ENCODE measurements around the gene ENTPD7.
"Not testable (repeated sequence)": the region's sequence is repeated elsewhere in the genome, so short reads cannot be mapped to it uniquely, and the experiment has no call there.

Gene ENTPD7

GRCh38 chr10:99695761-99696160 is 36.5 kb downstream of the ENTPD7 start:
- DNase-seq: no peak

- DNase-seq: no peak
These were observed 39.3 kb downstream of the ENTPD7 start for GRCh38 chr10:99698504-99699080.

- DNase-seq: no peak
These were observed 41.3 kb downstream of the ENTPD7 start for GRCh38 chr10:99700649-99701048.

- DNase-seq: no peak
These were observed 49.2 kb downstream of the ENTPD7 start for GRCh38 chr10:99708428-99709012.

GRCh38 chr10:99709480-99710229 is 50.3 kb downstream of the ENTPD7 start:
- DNase-seq: no peak

GRCh38 chr10:99711129-99711719 is 51.9 kb downstream of the ENTPD7 start:
- DNase-seq: peak; percentile 40

GRCh38 chr10:99714446-99714845 is 55.1 kb downstream of the ENTPD7 start:
- no peak for DNase-seq

GRCh38 chr10:99720387-99720786 is 61.1 kb downstream of the ENTPD7 start:
- no peak for DNase-seq

- no peak for DNase-seq
These were observed 70.7 kb downstream of the ENTPD7 start for GRCh38 chr10:99730026-99730425.

- peak; percentile 4 for DNase-seq
These were observed 72.2 kb downstream of the ENTPD7 start for GRCh38 chr10:99731306-99732032.

- peak; percentile 93 for DNase-seq
These were observed 72.9 kb downstream of the ENTPD7 start, which contains the start of the genes COX15 and CUTC for GRCh38 chr10:99732033-99732842. COX15 (minus strand) TSS chr10:99732127; CDS start chr10:99732049, 78 bp downstream. CUTC (plus strand) TSS chr10:99732234; CDS start chr10:99732349, 115 bp downstream.

GRCh38 chr10:99733366-99733765 is 74.1 kb downstream of the ENTPD7 start:
- no peak for DNase-seq

GRCh38 chr10:99734111-99734510 is 74.8 kb downstream of the ENTPD7 start:
- not testable (repeated sequence) for DNase-seq

- no peak for DNase-seq
These were observed 81.0 kb downstream of the ENTPD7 start for GRCh38 chr10:99740260-99740659.

- DNase-seq: no peak
These were observed 81.7 kb downstream of the ENTPD7 start for GRCh38 chr10:99740933-99741559.

- no peak for DNase-seq
These were observed 82.9 kb downstream of the ENTPD7 start for GRCh38 chr10:99742254-99742653.

- DNase-seq: no peak
These were observed 83.4 kb downstream of the ENTPD7 start for GRCh38 chr10:99742701-99743100.

GRCh38 chr10:99743841-99744240 is 84.5 kb downstream of the ENTPD7 start:
- DNase-seq: no peak

- DNase-seq: not testable (repeated sequence)
These were observed 86.9 kb downstream of the ENTPD7 start for GRCh38 chr10:99746166-99746565.

GRCh38 chr10:99748823-99749451 is 89.6 kb downstream of the ENTPD7 start:
- no peak for DNase-seq

- DNase-seq: no peak
These were observed 91.3 kb downstream of the ENTPD7 start for GRCh38 chr10:99750641-99751040.
